ENCODE data around the gene GIN1.

DNA sequence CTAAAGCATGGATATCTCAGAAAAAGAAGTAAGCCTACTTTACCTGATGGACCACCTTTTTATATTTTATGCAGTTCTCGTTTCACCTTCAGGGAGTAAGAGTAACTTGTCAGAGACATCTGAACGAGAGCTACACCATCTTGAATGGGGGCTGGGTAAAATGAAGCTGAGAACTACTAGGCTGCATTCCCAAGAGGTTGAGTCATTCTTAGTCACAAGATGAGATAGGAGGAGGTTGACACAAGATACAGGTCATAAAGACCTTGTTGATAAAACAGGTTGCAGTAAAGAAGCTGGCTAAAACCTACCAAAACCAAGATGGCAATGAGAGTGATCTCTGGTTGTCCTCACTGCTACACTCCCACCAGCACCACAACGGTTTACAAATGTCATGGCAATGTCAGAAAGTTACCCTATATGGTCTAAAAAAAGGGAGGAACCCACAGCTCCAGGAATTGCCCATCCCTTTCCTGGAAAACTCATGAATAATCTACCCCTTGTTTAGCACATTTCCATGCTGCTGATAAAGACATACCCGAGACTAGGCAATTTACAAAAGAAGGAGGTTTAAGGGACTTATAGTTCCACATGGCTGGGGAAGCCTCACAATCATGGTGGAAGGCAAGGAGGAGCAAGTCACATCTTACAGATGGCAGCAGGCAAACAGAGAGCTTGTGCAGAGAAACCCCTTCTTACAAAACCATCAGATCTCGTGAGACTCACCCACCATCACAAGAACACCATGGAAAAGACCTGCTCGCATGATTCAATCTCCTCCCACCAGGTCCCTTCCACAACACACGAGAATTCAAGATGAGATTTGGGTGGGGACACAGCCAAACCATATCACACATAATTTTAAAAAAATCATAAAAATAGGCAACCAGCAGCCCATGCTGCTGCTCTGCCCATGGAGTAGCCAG lies 62.5 kb downstream of the GIN1 start:
- TF ChIP-seq, protein P1, sequence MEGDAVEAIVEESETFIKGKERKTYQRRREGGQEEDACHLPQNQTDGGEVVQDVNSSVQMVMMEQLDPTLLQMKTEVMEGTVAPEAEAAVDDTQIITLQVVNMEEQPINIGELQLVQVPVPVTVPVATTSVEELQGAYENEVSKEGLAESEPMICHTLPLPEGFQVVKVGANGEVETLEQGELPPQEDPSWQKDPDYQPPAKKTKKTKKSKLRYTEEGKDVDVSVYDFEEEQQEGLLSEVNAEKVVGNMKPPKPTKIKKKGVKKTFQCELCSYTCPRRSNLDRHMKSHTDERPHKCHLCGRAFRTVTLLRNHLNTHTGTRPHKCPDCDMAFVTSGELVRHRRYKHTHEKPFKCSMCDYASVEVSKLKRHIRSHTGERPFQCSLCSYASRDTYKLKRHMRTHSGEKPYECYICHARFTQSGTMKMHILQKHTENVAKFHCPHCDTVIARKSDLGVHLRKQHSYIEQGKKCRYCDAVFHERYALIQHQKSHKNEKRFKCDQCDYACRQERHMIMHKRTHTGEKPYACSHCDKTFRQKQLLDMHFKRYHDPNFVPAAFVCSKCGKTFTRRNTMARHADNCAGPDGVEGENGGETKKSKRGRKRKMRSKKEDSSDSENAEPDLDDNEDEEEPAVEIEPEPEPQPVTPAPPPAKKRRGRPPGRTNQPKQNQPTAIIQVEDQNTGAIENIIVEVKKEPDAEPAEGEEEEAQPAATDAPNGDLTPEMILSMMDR (IDR thresholded peaks at IDR 0.05; ENCODE audit: insufficient read depth, low read length, poor library complexity, severe bottlenecking) = no peak
- no peak for TF ChIP-seq EZH2phosphoT487 (conservative IDR thresholded peaks at IDR 0.05; ENCODE audit: low read length)
